Hematopoietic multipotent progenitor cell treated with erythropoietin and hydrocortisone succinate and interleukin-3 and kit ligand, for 6 days (in vitro differentiated cells): ENCODE data around the gene UBASH3A.

ENCODE experiments used
- DNase-seq: peaks from one replicate; pipeline ENCODE4 v3.0.0-alpha.2; 2015

Gene UBASH3A

DNA sequence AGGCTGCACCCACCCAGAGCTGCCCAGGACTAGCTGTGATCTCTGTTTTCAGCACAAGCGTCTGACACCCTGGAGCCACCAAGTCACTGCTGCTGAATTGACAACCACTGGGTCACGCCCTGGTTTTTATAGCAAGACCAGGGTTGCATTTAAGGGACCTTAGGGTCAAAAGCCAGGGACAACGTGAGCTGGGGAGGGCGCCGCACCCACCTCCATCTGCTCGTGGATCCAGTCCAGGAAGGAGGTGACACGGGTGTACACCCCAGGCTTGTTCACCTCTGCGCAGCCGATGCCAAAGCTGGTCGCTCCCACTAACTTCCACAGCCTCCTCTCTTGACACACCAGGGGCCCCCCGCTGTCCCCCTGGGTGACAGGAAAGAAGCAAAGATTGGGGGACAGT lies 28.2 kb upstream of the UBASH3A start:
- no peak for DNase-seq

- no peak for DNase-seq
These were observed 27.8 kb upstream of the UBASH3A start for GRCh38 chr21:42375966-42376337.

DNA sequence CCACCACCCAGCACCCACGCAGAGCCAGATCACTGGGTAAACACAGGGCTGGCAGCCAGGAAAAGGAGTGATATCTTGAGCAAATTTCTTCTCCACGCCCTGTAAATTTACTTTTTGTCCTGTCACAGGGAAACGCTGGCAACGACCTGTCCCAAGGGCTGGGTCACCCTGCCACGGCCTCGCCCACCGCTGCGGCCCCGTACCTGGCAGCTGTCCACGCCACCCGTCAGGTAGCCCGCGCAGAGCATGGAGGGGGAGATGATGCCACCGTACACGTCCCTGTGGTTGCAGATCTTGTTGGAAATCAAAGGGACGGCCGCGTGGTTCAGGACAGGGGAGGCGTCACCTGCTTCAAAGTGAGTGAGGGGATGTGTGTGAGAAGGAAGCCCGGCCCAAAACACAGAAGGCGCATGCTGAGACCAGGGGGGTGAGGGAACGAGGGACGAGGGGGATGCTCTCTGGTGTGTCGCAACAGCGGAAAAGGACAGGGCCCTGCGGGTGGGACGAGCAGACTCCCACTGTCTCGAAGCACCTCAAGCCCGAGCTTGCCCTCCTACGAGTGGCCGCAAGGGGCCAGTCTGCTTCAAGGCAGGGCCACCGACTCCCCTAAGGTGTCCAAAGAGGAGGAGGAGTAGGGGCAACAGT lies 27.2 kb upstream of the UBASH3A start:
- no peak for DNase-seq

- no peak for DNase-seq
These were observed 26.3 kb upstream of the UBASH3A start for GRCh38 chr21:42377211-42377950.

GRCh38 chr21:42377951-42378340 lies 25.8 kb upstream of the UBASH3A start:
- DNase-seq = no peak

- no peak for DNase-seq
These were observed 25.3 kb upstream of the UBASH3A start for GRCh38 chr21:42378418-42378817.

- DNase-seq = no peak
These were observed 24.1 kb upstream of the UBASH3A start for GRCh38 chr21:42379426-42380215.

DNA sequence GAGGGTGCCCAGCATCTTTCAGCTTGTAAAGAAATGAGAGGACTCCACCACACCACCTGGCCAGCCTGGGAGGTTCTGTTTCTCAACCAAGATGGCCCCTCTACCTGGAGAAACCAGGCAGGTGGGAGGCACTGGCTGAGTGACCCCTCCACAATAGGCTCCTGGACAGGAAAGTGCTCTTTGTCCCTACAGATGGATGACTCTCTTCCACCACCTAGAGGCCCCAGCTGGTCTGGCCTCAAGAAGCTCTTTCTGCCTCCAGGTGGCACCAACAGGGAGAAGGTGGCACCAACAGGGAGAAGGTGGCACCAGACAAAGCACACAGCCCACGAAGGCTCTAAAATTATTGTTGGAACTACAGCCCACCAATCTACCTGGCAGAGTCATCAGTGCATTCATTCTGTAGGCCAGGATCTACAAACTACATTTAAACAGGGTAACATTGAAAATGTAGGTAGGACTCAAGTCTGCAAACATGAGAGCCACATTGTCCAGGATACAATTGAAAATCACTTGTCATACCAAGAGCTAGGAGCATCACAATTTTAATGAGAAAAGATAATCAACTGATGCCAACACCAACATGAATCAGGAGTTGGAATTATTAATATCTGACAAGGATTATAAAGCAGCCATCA lies 22.2 kb upstream of the UBASH3A start:
- peak; percentile 80 for DNase-seq

DNA sequence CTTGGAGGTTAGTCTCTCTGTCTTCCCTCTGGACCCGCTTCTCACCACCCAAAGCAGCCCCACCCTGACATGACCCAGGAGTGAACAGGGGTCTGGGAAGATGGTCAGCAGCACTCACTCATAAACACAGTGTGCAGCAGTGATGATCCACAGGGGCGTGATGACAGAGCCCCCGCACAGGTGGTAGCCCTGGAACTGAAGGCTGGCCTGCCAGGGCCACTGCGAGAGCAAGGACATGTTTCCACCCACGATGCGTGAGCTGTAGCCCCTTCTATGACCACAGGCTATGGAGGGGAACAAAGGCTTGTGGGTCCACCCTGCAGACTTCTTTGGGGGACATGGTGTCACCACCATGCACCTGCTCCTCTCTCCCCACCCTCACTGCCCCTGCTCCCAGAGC lies 20.8 kb upstream of the UBASH3A start:
- DNase-seq = no peak

- DNase-seq = no peak
These were observed 20.4 kb upstream of the UBASH3A start for GRCh38 chr21:42383331-42383730.

GRCh38 chr21:42384156-42384945 lies 19.4 kb upstream of the UBASH3A start:
- DNase-seq = peak; percentile 38

DNA sequence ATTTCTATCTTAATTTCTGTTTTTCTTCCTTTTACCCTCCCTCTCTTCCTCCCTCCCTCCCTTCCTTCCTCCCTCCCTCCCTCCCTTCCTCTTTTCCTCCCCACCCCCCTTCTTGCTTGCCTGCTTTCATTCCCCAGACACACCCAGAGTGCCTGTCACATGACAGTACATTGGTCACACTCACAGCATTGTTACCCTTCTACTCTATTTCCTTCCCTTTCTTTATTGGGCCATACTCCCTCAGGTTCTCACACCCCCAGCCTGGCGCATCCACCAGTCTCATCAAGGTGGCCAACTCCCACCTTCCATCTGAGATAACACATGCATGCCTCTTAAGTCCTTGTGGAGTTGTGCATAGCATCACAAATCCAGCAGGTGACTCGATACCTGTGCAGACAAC lies 18.7 kb upstream of the UBASH3A start:
- DNase-seq = peak; percentile 47

DNA sequence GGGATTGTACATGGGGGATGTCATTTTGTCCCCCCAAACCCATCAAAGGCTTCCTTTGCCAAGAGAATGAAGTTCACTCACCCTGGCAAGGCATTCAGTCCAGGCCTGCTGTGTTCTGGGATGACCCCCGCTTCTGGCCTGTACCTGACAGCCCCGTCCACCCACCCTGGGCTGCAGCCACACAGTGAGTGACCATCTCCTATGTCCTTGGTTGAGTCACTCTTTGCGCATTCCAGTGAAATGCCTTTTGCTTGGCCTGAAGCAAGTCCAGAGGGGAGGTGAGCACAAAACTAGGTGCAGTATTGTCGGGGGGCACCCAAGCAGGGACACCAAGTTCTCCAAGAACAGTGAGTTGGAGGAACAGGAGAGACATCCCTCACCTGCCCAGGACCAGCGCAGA lies 18.1 kb upstream of the UBASH3A start:
- no peak for DNase-seq

GRCh38 chr21:42386034-42386591 lies 17.6 kb upstream of the UBASH3A start:
- no peak for DNase-seq

DNA sequence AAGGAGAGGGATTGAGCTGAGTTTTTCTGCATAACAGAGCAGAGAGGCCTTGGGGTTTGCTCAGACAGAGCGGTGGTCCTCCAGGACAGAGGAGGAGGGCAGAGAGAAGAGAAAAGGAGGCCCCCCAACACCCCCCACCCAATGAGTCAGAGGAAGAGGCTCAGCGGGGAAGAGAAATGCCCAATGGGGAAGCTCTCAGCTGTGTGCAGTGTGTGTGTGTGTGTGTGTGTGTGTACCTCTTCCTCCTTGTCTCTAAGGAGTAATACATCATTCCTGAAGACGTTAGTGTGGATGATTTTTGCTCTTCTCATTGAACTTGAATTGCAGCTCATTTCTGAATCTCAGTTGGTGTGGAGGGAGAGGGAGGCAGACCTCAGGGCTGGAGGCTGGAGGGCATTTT lies 16.5 kb upstream of the UBASH3A start:
- DNase-seq = no peak

DNA sequence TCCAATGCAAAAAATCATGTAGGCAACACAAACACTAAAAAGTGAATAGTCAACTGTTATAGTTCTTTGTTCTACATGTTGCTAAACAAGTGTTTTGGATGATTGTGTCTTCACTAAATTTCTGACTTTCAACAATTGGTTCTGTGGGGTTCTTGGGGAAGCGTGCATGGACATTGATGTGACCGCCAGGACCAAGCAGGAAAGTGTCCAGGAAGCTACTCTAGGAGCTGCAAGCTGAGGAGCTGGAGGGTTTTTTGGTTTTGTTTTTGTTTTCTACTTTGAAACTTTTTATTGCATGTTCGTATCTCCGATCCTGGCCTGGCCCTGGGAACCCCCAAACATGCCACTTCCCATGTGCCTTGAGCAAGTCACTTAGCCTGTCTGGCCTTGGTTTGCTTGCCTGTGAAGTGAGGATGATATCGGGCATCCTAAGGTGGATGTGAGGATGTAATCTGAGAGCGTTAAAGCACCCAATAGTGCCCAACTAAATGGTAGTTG lies 15.8 kb upstream of the UBASH3A start:
- DNase-seq = no peak

DNA sequence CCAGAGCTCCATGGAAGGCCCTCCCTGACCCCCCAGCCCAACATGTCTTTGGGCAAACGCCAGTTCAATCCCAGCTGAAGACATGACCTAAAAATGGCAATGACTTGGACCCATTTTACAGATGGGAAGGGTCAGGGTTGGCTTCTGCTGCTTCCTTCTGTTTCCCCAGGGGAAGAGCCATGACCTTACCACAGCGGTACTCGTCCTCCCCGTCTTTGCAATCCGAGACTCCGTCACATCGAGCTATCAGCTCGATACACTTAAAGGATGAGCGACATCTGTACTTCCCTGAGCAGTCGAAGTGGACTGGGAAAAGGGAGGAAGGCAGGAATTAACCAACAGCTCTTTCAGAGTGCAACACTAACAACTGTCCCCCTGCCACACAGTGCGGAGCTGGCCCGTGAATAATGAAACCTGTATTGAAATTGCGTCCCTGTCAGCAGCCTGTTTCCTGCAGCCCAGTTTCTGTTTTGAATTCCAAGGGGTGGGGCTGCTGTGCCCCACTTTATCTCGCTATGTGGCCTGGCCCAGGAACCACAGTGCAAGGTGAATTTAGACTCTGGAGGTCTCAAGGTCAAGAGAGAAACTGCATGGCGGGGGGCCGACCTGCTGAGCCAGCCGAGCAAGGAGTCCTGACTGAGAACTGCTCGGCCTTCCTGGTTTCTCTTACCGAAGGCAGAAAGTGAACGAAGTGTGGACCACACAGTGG lies 14.8 kb upstream of the UBASH3A start:
- DNase-seq = peak; percentile 58

- no peak for DNase-seq
These were observed 14.3 kb upstream of the UBASH3A start for GRCh38 chr21:42389449-42389835.

- no peak for DNase-seq
These were observed 13.5 kb upstream of the UBASH3A start for GRCh38 chr21:42390193-42390592.

DNA sequence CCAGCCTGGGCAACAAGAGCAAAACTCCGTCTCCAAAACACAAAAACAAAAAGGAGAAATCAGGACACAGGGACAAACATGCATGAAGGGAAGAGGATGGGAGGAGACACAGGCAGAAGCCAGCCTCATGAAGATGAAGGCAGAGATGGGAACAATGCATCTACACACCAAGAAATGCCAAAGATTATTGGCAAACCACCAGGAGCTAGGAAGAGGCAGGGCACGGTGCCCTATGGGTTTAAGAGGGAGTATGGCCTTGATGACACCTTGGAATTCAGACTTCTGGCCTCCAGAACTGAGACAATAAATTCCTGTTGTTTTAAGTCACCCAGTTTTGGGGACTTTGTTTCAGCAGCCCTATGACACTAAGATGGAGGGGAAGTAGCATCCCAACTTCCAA lies 13.0 kb upstream of the UBASH3A start:
- DNase-seq = no peak

DNA sequence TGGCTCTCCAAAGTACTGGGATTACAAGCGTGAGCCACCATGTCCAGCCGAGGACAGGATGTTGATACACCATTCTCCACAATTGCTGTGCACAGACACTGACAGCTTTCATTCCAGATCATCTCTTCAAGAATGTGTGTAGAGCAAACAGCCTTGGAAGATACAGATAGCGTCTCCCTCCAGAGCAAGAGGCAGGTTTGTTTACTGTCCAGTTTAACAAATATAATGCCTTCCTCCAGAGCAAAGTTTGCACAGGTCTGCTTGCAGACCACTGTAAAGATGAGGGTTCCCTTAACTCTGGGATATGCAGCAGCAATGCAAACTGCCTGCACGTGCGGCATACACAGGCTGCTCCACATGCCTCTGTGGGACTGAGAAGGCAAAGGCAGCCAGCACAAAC lies 12.4 kb upstream of the UBASH3A start:
- no peak for DNase-seq
